Activated CD4-positive, alpha-beta T cell treated with anti-CD3 and anti-CD28 coated beads for 48 hours (primary cell): ENCODE data around the gene C19orf38.

Experiments used
- DNase-seq: peaks from one replicate; pipeline ENCODE4 v3.0.0-alpha.2; 2020

C19orf38 gene

GRCh38 chr19:10913716-10914340 lies 65.6 kb downstream of the C19orf38 start:
- DNase-seq: no peak

DNA sequence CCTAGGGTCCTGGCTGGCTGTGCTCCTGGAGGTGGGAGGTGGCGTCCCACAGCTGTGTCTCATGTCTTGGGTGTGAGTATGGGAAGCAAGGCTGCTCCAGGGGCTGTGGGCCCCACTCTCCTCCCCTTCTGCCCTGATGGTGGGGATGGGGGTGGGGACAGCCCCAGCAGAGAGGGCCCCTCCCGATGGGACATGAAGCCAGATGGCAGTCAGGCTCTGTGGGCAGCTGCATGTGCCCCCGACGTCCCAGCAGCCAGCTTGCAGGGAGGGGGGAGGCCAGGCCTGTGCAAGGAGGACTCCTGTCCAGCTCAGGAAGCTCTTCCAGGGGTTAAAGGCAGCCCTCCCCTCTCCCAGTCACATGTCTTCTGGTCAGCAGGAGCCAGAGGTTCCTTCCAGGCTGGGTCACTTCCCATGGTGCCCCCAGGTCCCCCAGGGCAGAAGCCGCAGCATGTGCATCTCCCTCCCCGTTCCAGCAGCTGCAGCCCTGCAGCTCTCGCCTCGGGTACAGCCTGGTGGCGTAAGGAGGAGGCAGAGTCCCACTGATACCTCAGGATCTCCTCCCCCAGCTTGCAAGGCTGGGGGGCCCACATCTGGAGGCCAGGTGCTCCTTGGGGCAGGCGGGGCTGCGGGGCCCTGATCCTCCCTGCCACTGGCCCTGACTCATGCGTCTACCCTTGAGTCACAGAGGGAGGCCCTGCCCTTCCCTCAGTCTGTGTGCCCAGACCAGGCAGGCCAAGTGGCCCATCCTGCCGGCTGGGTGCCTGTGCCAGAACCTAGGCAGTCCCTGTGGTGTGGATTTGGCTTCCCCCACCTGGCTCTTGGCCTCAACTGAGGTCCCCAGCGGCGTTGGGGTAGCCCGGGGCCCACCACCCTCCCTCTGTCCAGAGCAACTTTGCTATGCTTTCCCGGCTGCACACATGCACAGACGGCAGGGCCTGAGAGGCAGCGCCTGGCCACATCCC lies 67.2 kb downstream of the C19orf38 start:
- no peak for DNase-seq

GRCh38 chr19:10916602-10917001 lies 68.4 kb downstream of the C19orf38 start:
- no peak for DNase-seq

DNA sequence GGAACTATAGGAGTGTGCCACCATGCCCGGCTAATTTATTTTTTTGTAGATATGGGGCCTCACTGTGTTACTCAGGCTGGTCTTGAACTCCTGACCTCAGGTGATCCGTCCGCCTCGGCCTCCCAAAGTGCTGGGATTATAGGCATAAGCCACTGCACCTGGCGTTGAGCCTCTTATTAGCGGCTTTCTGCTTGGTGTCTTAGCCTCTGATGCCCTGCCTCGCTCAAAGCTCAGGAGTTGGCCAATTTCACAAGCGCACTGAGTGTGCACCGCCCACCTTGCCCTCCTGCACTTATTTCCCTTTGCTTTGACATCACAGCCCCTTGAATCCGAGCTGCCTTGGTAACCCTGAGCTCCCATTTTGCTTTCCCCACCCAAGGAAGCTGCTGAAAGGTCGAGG lies 70.1 kb downstream of the C19orf38 start:
- no peak for DNase-seq
